Loucy (cell line): Measurements from ENCODE around the gene YTHDF1.

Experiments
- H2AFZ ChIP-seq: fragments of 200-600 bp; sonication (generic); 2 replicates; pipeline ENCODE4 v1.6.0; 2016; ENCODE audit warnings: antibody characterized with exemption, mild to moderate bottlenecking, low read length, moderate library complexity
- H3F3A ChIP-seq: fragments of 200-600 bp; 2 replicates; pipeline ENCODE4 v1.6.0; 2016; ENCODE audit warnings: antibody characterized with exemption, low read depth, mild to moderate bottlenecking
- H3K27me3 ChIP-seq: fragments of 200-600 bp; sonication (generic); 2 replicates; pipeline ENCODE4 v1.6.1; 2014; ENCODE audit warnings: low read length, mild to moderate bottlenecking; ENCODE audit not compliant: insufficient read depth, poor library complexity, severe bottlenecking
- H3K36me3 ChIP-seq: fragments of 200-600 bp; sonication (generic); 2 replicates; pipeline ENCODE4 v1.6.1; 2016; ENCODE audit warnings: low read length; ENCODE audit not compliant: insufficient read depth
- H3K4me1 ChIP-seq: fragments of 200-600 bp; sonication (generic); 2 replicates; pipeline ENCODE4 v1.5.1; 2014; ENCODE audit warnings: low read length, mild to moderate bottlenecking; ENCODE audit not compliant: insufficient read depth, poor library complexity, severe bottlenecking
- H3K4me2 ChIP-seq: fragments of 200-600 bp; sonication (generic); 2 replicates; pipeline ENCODE4 v1.6.0; 2014; ENCODE audit warnings: antibody characterized with exemption, low read length, low read depth, mild to moderate bottlenecking; ENCODE audit not compliant: poor library complexity, severe bottlenecking
- H3K4me3 ChIP-seq: fragments of 200-600 bp; sonication (generic); 2 replicates; pipeline ENCODE4 v1.5.1; 2014; ENCODE audit warnings: low read length, mild to moderate bottlenecking, mixed read lengths; ENCODE audit not compliant: poor library complexity, severe bottlenecking
- H3K79me2 ChIP-seq: fragments of 200-600 bp; sonication (generic); 2 replicates; pipeline ENCODE4 v1.6.1; 2014; ENCODE audit warnings: low read length; ENCODE audit not compliant: insufficient read depth
- H3K9ac ChIP-seq: fragments of 200-600 bp; sonication (generic); 2 replicates; pipeline ENCODE4 v1.6.0; 2014; ENCODE audit warnings: mild to moderate bottlenecking, low read depth, low read length, moderate library complexity; ENCODE audit not compliant: poor library complexity, severe bottlenecking
- H3K9me2 ChIP-seq: fragments of 200-600 bp; sonication (generic); replicated peaks from 2 replicates; pipeline ENCODE4 v1.6.1; 2016; ENCODE audit warnings: low read depth, low read length, mixed read lengths
- H3K9me3 ChIP-seq: fragments of 200-600 bp; sonication (generic); 2 replicates; pipeline ENCODE4 v1.6.1; 2014; ENCODE audit warnings: mild to moderate bottlenecking, antibody characterized with exemption, low read length, low read depth; ENCODE audit not compliant: insufficient read depth
- H4K20me1 ChIP-seq: fragments of 200-600 bp; sonication (generic); 2 replicates; pipeline ENCODE4 v1.6.0; 2014; ENCODE audit warnings: antibody characterized with exemption, low read length, mild to moderate bottlenecking; ENCODE audit not compliant: insufficient read depth, poor library complexity, severe bottlenecking
- CTCF ChIP-seq: fragments of 200-600 bp; sonication (generic); conservative IDR thresholded peaks from 2 replicates; pipeline ENCODE4 v1.5.1; 2014; ENCODE audit warnings: mild to moderate bottlenecking, antibody characterized with exemption, low read length
- EZH2phosphoT487 ChIP-seq: fragments of 200-600 bp; IDR thresholded peaks from 2 replicates; pipeline ENCODE4 v1.6.1; 2018; ENCODE audit warnings: antibody characterized with exemption, mild to moderate bottlenecking, moderate library complexity, borderline replicate concordance

Gene YTHDF1

GRCh38 chr20:63196768-63197470 lies 19.0 kb downstream of the YTHDF1 start:
- H3K4me2 ChIP-seq, result no peak overlapping the region
- H3K79me2 ChIP-seq, result peaks cover 70% of the 10 kb centered on the region
- peaks cover 62% of the 10 kb centered on the region for H4K20me1 ChIP-seq

GRCh38 chr20:63194797-63195173 lies 21.1 kb downstream of the YTHDF1 start:
- Histone ChIP-seq H3K4me2 (no peak overlapping the region), H3K36me3 (peaks cover 37% of the 10 kb centered on the region; the same call in 1 of the 2 replicates), H4K20me1 (peaks cover 42% of the 10 kb centered on the region), H3K9me2 (no peaks in the 10 kb centered on the region), H2AFZ (no peak overlapping the region), H3F3A (no peaks in the 10 kb centered on the region), H3K4me3 (no peak overlapping the region), H3K79me2 (peaks cover 48% of the 10 kb centered on the region), H3K4me1 (peaks cover 6% of the 10 kb centered on the region), H3K9me3 (no peaks in the 10 kb centered on the region), H3K9ac (no peak overlapping the region), H3K27me3 (no peaks in the 10 kb centered on the region)
- no peak for TF ChIP-seq CTCF
- no peak for TF ChIP-seq EZH2phosphoT487

More at GRCh38 chr20:63196768-63197470, 19.0 kb downstream of the YTHDF1 start:
- H2AFZ ChIP-seq, result no peak overlapping the region
- H3K27me3 ChIP-seq, result no peaks in the 10 kb centered on the region
- H3K9ac ChIP-seq, result no peak overlapping the region
- H3K36me3 ChIP-seq, result peaks cover 54% of the 10 kb centered on the region; the same call in 1 of the 2 replicates
- H3F3A ChIP-seq, result no peaks in the 10 kb centered on the region
- peaks cover 11% of the 10 kb centered on the region for H3K4me1 ChIP-seq
- H3K9me2 ChIP-seq, result no peaks in the 10 kb centered on the region
- H3K4me3 ChIP-seq, result no peak overlapping the region
- H3K9me3 ChIP-seq, result no peaks in the 10 kb centered on the region
- no peak for TF ChIP-seq CTCF
- no peak for TF ChIP-seq EZH2phosphoT487

GRCh38 chr20:63194007-63194796 lies 21.7 kb downstream of the YTHDF1 start:
- peaks cover 43% of the 10 kb centered on the region for H3K79me2 ChIP-seq
- H3K9ac ChIP-seq, result no peak overlapping the region
- no peaks in the 10 kb centered on the region for H3K9me3 ChIP-seq
- peaks cover 36% of the 10 kb centered on the region for H4K20me1 ChIP-seq
- H3F3A ChIP-seq, result no peaks in the 10 kb centered on the region
- no peak overlapping the region for H3K4me2 ChIP-seq
- peaks cover 37% of the 10 kb centered on the region; the same call in 1 of the 2 replicates for H3K36me3 ChIP-seq
- H3K27me3 ChIP-seq, result no peaks in the 10 kb centered on the region
- TF ChIP-seq EZH2phosphoT487 (no peak), CTCF (no peak)
- H3K4me1 ChIP-seq, result peaks cover 6% of the 10 kb centered on the region
- H3K9me2 ChIP-seq, result no peaks in the 10 kb centered on the region
- no peak overlapping the region for H2AFZ ChIP-seq
- no peak overlapping the region for H3K4me3 ChIP-seq
